GM23338 (cell line): ENCODE data around the gene CCL13. TPM values are rescaled to one million over a fixed set of nuclear protein-coding genes. Genes with fewer than 3 reads are reported as not detected.

Experiments used
- ATAC-seq: fragments of 200-7000 bp; cut with Tn5 transposase; 3 replicates; pipeline ENCODE4 v1.9.1; 2020
- DNase-seq: peaks from one replicate; pipeline ENCODE4 v3.0.0-alpha.2; 2015; ENCODE audit warnings: low spot score
- H2AFZ ChIP-seq: fragments of 200-600 bp; sonication (generic); 2 replicates; pipeline ENCODE4 v1.8.0; 2016; ENCODE audit warnings: antibody characterized with exemption, mild to moderate bottlenecking, moderate library complexity
- H3F3A ChIP-seq: fragments of 200-600 bp; sonication (generic); replicated peaks from 2 replicates; pipeline ENCODE4 v1.8.0; 2017; ENCODE audit warnings: antibody characterized with exemption, mixed run types, low read depth
- H3K27ac ChIP-seq: fragments of 200-600 bp; sonication (generic); 2 replicates; pipeline ENCODE4 v1.6.1; 2016; ENCODE audit warnings: low read depth
- H3K27me3 ChIP-seq: fragments of 200-600 bp; sonication (generic); 2 replicates; pipeline ENCODE4 v1.8.0; 2016; ENCODE audit warnings: mild to moderate bottlenecking, mixed run types, moderate library complexity; ENCODE audit not compliant: insufficient read depth
- H3K36me3 ChIP-seq: fragments of 200-600 bp; sonication (generic); 2 replicates; pipeline ENCODE4 v1.8.0; 2016; ENCODE audit warnings: mild to moderate bottlenecking; ENCODE audit not compliant: insufficient read depth
- H3K4me1 ChIP-seq: fragments of 200-600 bp; sonication (generic); 2 replicates; pipeline ENCODE4 v1.8.0; 2016; ENCODE audit warnings: mild to moderate bottlenecking, moderate library complexity; ENCODE audit not compliant: insufficient read depth
- H3K4me2 ChIP-seq: fragments of 200-600 bp; sonication (generic); 2 replicates; pipeline ENCODE4 v1.7.1; 2017; ENCODE audit warnings: mixed run types
- H3K4me3 ChIP-seq: fragments of 200-600 bp; sonication (generic); 2 replicates; pipeline ENCODE4 v1.6.1; 2016; ENCODE audit warnings: mixed run types
- H3K79me2 ChIP-seq: fragments of 200-600 bp; sonication (generic); replicated peaks from 2 replicates; pipeline ENCODE4 v1.8.0; 2017; ENCODE audit warnings: mild to moderate bottlenecking; ENCODE audit not compliant: insufficient read depth
- H3K9me2 ChIP-seq: fragments of 200-600 bp; sonication (generic); 2 replicates; pipeline ENCODE4 v1.8.0; 2017; ENCODE audit not compliant: insufficient read depth
- H4K20me1 ChIP-seq: fragments of 200-600 bp; sonication (generic); replicated peaks from 2 replicates; pipeline ENCODE4 v1.8.0; 2017; ENCODE audit warnings: mild to moderate bottlenecking; ENCODE audit not compliant: insufficient read depth
- H3K27ac Mint-ChIP-seq: 2 replicates; pipeline ENCODE4 v1.8.0; 2020; ENCODE audit warnings: inconsistent platforms, mild to moderate bottlenecking, moderate library complexity, mixed read lengths
- H3K27me3 Mint-ChIP-seq: 3 replicates; pipeline ENCODE4 v1.8.0; 2022; ENCODE audit warnings: low read depth, mild to moderate bottlenecking, moderate library complexity, mixed read lengths, inconsistent platforms; ENCODE audit not compliant: insufficient read depth, poor library complexity
- H3K36me3 Mint-ChIP-seq: 3 replicates; pipeline ENCODE4 v1.8.0; 2021; ENCODE audit warnings: low read depth, mild to moderate bottlenecking, inconsistent platforms, moderate library complexity, mixed read lengths
- H3K4me1 Mint-ChIP-seq: 3 replicates; pipeline ENCODE4 v1.8.0; 2020; ENCODE audit warnings: mild to moderate bottlenecking, inconsistent platforms, mixed read lengths
- H3K4me3 Mint-ChIP-seq: 3 replicates; pipeline ENCODE4 v1.8.0; 2021; ENCODE audit warnings: moderate library complexity, mild to moderate bottlenecking, inconsistent platforms, mixed read lengths
- H3K9me3 Mint-ChIP-seq: 3 replicates; pipeline ENCODE4 v1.8.0; 2020; ENCODE audit warnings: moderate library complexity, mild to moderate bottlenecking, inconsistent platforms, mixed read lengths
- CREB1 ChIP-seq: fragments of 250-450 bp; sonication (Bioruptor Pico); IDR thresholded peaks from 2 replicates; pipeline ENCODE4 v1.5.0; 2020; ENCODE audit warnings: low read depth, mild to moderate bottlenecking, moderate library complexity
- ETS1 ChIP-seq: IDR thresholded peaks from 2 replicates; pipeline ENCODE4 v1.6.1; 2016; ENCODE audit warnings: antibody characterized with exemption
- EZH2 ChIP-seq: fragments of 200-600 bp; sonication (generic); IDR thresholded peaks from one replicate; pipeline ENCODE4 v1.8.0; 2017; ENCODE audit warnings: antibody characterized with exemption, mild to moderate bottlenecking, low read depth; ENCODE audit not compliant: unreplicated experiment
- EZH2phosphoT487 ChIP-seq: fragments of 200-600 bp; sonication (generic); IDR thresholded peaks from one replicate; pipeline ENCODE4 v1.8.1; 2018; ENCODE audit warnings: antibody characterized with exemption; ENCODE audit not compliant: unreplicated experiment
- JUNB ChIP-seq: IDR thresholded peaks from one replicate; pipeline ENCODE4 v1.6.1; 2016; ENCODE audit warnings: antibody characterized with exemption; ENCODE audit not compliant: unreplicated experiment
- REST ChIP-seq: IDR thresholded peaks from one replicate; pipeline ENCODE4 v1.6.1; 2018; ENCODE audit warnings: antibody characterized with exemption; ENCODE audit not compliant: unreplicated experiment
- STAT1 ChIP-seq: IDR thresholded peaks from one replicate; pipeline ENCODE4 v1.6.1; 2016; ENCODE audit warnings: antibody characterized with exemption; ENCODE audit not compliant: unreplicated experiment
- ZNF114 ChIP-seq: fragments of 250-450 bp; sonication (Bioruptor Pico); IDR thresholded peaks from 2 replicates; pipeline ENCODE4 v1.5.0; 2020; ENCODE audit warnings: mild to moderate bottlenecking, moderate library complexity
- ZNF331 ChIP-seq: fragments of 250-450 bp; sonication (Bioruptor Pico); IDR thresholded peaks from 2 replicates; pipeline ENCODE4 v1.5.0; 2020; ENCODE audit warnings: low read depth, mild to moderate bottlenecking, moderate library complexity
- ZNF462 ChIP-seq: fragments of 250-450 bp; sonication (Bioruptor Pico); IDR thresholded peaks from 2 replicates; pipeline ENCODE4 v1.5.0; 2020; ENCODE audit warnings: mild to moderate bottlenecking, moderate library complexity
- polyA plus RNA-seq: library from polyadenylated mRNA; unstranded; fragments of >200 nt; fragmentation: Nextera tagmentation; extraction: Ambion mirVana; gene quantifications from 2 replicates; pipeline ENCODE4 v1.2.1, GENCODE V29; 2016
- total RNA-seq: library from RNA; depleted of rRNA; stranded (reverse); fragments of >200 nt; shearing (Covaris generic); gene quantifications from 2 replicates; pipeline ENCODE4 v1.2.3, GENCODE V29; 2014

The CCL13 gene
- total and polyA plus RNA-seq, 2 experiments from 2014 or later: not detected

GRCh38 chr17:34366529-34367107, 10.3 kb downstream of the CCL13 start (continued):
- TF ChIP-seq REST (no peak), STAT1 (no peak), ETS1 (no peak), EZH2 (no peak), EZH2phosphoT487 (no peak), ZNF331 (no peak), CREB1 (no peak)

- H3K9me2 ChIP-seq: 0 out of 2 replicates have a peak, but pooled peaks cover 6% of the 10 kb centered on the region
- DNase-seq (no peak), ATAC-seq (no peak)
- Mint-ChIP-seq H3K27me3 (peaks cover 10% of the 10 kb centered on the region), H3K9me3 (no peaks in the 10 kb centered on the region), H3K4me3 (no peak overlapping the region), H3K36me3 (no peaks in the 10 kb centered on the region), H3K4me1 (peaks cover 9% of the 10 kb centered on the region; the same call in 2 of the 3 replicates), H3K27ac (no peak overlapping the region)
- no peak overlapping the region; the same call in 1 of the 2 replicates for H2AFZ ChIP-seq
- H3K36me3 ChIP-seq: no peaks in the 10 kb centered on the region
- no peaks in the 10 kb centered on the region for H3K79me2 ChIP-seq
- no peak overlapping the region for H3K4me2 ChIP-seq
- no peak overlapping the region for H3K27ac ChIP-seq
- H3K4me3 ChIP-seq: no peak overlapping the region
- no peaks in the 10 kb centered on the region for H3K27me3 ChIP-seq
- H3F3A ChIP-seq: no peaks in the 10 kb centered on the region
- no peaks in the 10 kb centered on the region for H3K4me1 ChIP-seq
- no peaks in the 10 kb centered on the region for H4K20me1 ChIP-seq
- no peak for TF ChIP-seq ETS1
- no peak for TF ChIP-seq ZNF462 (CRISPR knock-in tag)
- no peak for TF ChIP-seq ZNF114 (CRISPR knock-in tag)
- TF ChIP-seq JUNB: no peak
- no peak for TF ChIP-seq EZH2phosphoT487
Measured at GRCh38 chr17:34367486-34368195, 11.4 kb downstream of the CCL13 start.
